Immature natural killer cell (primary cell): Measurements from ENCODE around the gene PDXP. TPM values are rescaled to one million over a fixed set of nuclear protein-coding genes. Genes with fewer than 3 reads are reported as not detected.
"Not testable (repeated sequence)": the region's sequence is repeated elsewhere in the genome, so short reads cannot be mapped to it uniquely, and the experiment has no call there.

ENCODE experiments used
- DNase-seq, 3 donors: peaks; one replicate each; pipeline ENCODE4 v3.0.0; 2022; ENCODE audit warnings: mixed read lengths in 1 of 3
- H3K27ac Mint-ChIP-seq, 6 donors: one replicate each; pipeline ENCODE4 v1.8.0; 2020; ENCODE audit warnings: mixed read lengths in 6 of 6, mild to moderate bottlenecking in 5 of 6, inconsistent platforms in 4 of 6, moderate library complexity in 3 of 6
- H3K27me3 Mint-ChIP-seq, 3 donors: one replicate each; pipeline ENCODE4 v1.8.0; 2020 to 2021; ENCODE audit warnings: low read depth in 3 of 3, mild to moderate bottlenecking in 3 of 3, mixed read lengths in 3 of 3, moderate library complexity in 3 of 3, inconsistent platforms in 1 of 3
- H3K36me3 Mint-ChIP-seq, 3 donors: one replicate each; pipeline ENCODE4 v1.8.0; 2020; ENCODE audit warnings: mixed read lengths in 3 of 3, inconsistent platforms in 2 of 3, mild to moderate bottlenecking in 2 of 3
- H3K4me1 Mint-ChIP-seq, 2 donors: one replicate each; pipeline ENCODE4 v1.8.0; 2020; ENCODE audit warnings: inconsistent platforms in 2 of 2, mild to moderate bottlenecking in 2 of 2, mixed read lengths in 2 of 2, moderate library complexity in 1 of 2
- H3K4me3 Mint-ChIP-seq, 5 donors: one replicate each; pipeline ENCODE4 v1.8.0; 2020; ENCODE audit warnings: mild to moderate bottlenecking in 5 of 5, mixed read lengths in 5 of 5, inconsistent platforms in 3 of 5, moderate library complexity in 3 of 5
- H3K9me3 Mint-ChIP-seq, 6 donors: one replicate each; pipeline ENCODE4 v1.8.0; 2020; ENCODE audit warnings: mild to moderate bottlenecking in 6 of 6, mixed read lengths in 6 of 6, inconsistent platforms in 4 of 6, moderate library complexity in 3 of 6
- polyA plus RNA-seq, 3 donors: library from polyadenylated mRNA; unstranded; fragments of 300-500 nt; fragmentation: Illumina TruSeq; gene quantifications; one replicate each; pipeline ENCODE4 v1.2.3, GENCODE V29; 2021

The PDXP gene
- polyA plus RNA-seq, 3 donors from 2014 or later: 2.2 to 13.2 (median 7.7) TPM

GRCh38 chr22:37640591-37641560, 17.6 kb upstream of the PDXP start:
- H3K4me1 Mint-ChIP-seq: peaks cover 57 to 66% of the 10 kb centered on the region in 2 donors
- peaks cover 3 to 13% (median 8%) of the 10 kb centered on the region in 3 donors for H3K36me3 Mint-ChIP-seq
- no peak for DNase-seq
- peaks cover 0 to 10% (median 2%) of the 10 kb centered on the region in 3 donors for H3K27me3 Mint-ChIP-seq
- H3K9me3 Mint-ChIP-seq: no peaks in the 10 kb centered on the region
- peak overlapping the region; percentile 80 to 95 (median 92) for H3K27ac Mint-ChIP-seq
- H3K4me3 Mint-ChIP-seq: peak overlapping the region; percentile 91 to 98 (median 96)

GRCh38 chr22:37641561-37641949, 17.0 kb upstream of the PDXP start:
- peaks cover 0 to 10% (median 0%) of the 10 kb centered on the region in 3 donors for H3K27me3 Mint-ChIP-seq
- no peaks in the 10 kb centered on the region for H3K9me3 Mint-ChIP-seq
- H3K4me1 Mint-ChIP-seq: peaks cover 50 to 60% of the 10 kb centered on the region in 2 donors
- DNase-seq: no peak
- peak overlapping the region in 5 of 6 donors; percentile 12 to 84 (median 58) for H3K27ac Mint-ChIP-seq
- peak overlapping the region; percentile 40 to 98 (median 96) for H3K4me3 Mint-ChIP-seq
- H3K36me3 Mint-ChIP-seq: peaks cover 3 to 13% (median 8%) of the 10 kb centered on the region in 3 donors

GRCh38 chr22:37643225-37643847, 15.2 kb upstream of the PDXP start:
- peak overlapping the region; percentile 23 to 85 (median 69) for H3K27ac Mint-ChIP-seq
- H3K4me3 Mint-ChIP-seq: peak overlapping the region; percentile 17 to 61 (median 49)
- peaks cover 3 to 16% (median 8%) of the 10 kb centered on the region in 3 donors for H3K36me3 Mint-ChIP-seq
- peaks cover 0 to 9% (median 0%) of the 10 kb centered on the region in 3 donors for H3K27me3 Mint-ChIP-seq
- peaks cover 33 to 44% of the 10 kb centered on the region in 2 donors for H3K4me1 Mint-ChIP-seq
- no peaks in the 10 kb centered on the region for H3K9me3 Mint-ChIP-seq
- peak; percentile 75 to 80 (median 76) for DNase-seq

DNA sequence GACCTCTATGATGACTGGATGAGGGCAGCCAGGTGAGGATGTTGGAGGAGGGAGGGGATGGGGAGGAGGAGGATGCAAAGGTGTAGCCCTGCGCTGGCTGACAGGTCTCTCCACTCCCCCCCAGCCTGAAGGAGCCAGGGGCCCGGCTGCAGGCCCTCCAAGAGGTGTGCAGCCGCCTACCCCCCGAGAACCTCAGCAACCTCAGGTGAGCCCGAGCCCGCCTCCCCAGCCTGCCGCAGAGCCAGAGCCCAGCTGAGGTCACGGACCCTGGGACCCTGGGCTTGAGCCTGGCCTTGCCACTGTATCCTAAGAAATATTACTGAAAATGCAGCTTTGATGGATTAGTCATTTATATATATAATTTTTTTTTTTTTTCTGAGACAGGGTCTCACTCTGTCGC, 11.2 kb upstream of the PDXP start:
- Mint-ChIP-seq H3K4me1 (peaks cover 16 to 20% of the 10 kb centered on the region in 2 donors), H3K36me3 (peaks cover 3 to 30% (median 12%) of the 10 kb centered on the region in 3 donors), H3K27me3 (peaks cover 0 to 5% (median 0%) of the 10 kb centered on the region in 3 donors), H3K4me3 (no peak overlapping the region), H3K9me3 (no peaks in the 10 kb centered on the region), H3K27ac (no peak overlapping the region)
- no peak for DNase-seq

DNA sequence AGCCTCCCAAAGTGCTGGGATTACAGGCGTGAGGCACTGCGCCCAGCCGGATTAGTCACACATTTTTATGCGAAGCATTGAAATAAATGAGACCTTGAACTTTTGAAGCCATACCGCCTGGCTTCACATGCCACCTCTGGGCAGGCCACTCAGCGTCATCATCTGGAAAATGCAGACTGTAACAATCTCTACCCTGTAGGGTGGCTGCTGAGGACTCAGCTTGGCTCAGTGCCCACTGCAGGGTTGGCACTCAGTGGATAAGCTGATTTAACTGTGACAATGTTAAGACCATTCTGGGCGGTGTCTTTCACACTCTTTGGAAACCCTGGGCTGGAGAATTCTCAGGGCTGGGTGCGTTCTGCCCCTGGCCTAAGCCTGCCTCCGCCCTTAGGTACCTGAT, 10.6 kb upstream of the PDXP start:
- Mint-ChIP-seq H3K36me3 (peaks cover 3 to 30% (median 12%) of the 10 kb centered on the region in 3 donors), H3K4me3 (no peak overlapping the region), H3K27ac (no peak overlapping the region), H3K27me3 (peaks cover 0 to 5% (median 0%) of the 10 kb centered on the region in 3 donors), H3K9me3 (no peaks in the 10 kb centered on the region), H3K4me1 (peaks cover 10 to 16% of the 10 kb centered on the region in 2 donors)
- no peak for DNase-seq

- H3K9me3 Mint-ChIP-seq: no peaks in the 10 kb centered on the region
- no peak overlapping the region for H3K27ac Mint-ChIP-seq
- no peak for DNase-seq
- peaks cover 0 to under 1% (median under 1%) of the 10 kb centered on the region in 3 donors for H3K27me3 Mint-ChIP-seq
- H3K4me3 Mint-ChIP-seq: no peak overlapping the region
- H3K36me3 Mint-ChIP-seq: peaks cover 0 to 23% (median 7%) of the 10 kb centered on the region in 3 donors
- peaks cover 0 to 6% of the 10 kb centered on the region in 2 donors for H3K4me1 Mint-ChIP-seq
Measured at GRCh38 chr22:37650463-37651136, 7.9 kb upstream of the PDXP start.

DNA sequence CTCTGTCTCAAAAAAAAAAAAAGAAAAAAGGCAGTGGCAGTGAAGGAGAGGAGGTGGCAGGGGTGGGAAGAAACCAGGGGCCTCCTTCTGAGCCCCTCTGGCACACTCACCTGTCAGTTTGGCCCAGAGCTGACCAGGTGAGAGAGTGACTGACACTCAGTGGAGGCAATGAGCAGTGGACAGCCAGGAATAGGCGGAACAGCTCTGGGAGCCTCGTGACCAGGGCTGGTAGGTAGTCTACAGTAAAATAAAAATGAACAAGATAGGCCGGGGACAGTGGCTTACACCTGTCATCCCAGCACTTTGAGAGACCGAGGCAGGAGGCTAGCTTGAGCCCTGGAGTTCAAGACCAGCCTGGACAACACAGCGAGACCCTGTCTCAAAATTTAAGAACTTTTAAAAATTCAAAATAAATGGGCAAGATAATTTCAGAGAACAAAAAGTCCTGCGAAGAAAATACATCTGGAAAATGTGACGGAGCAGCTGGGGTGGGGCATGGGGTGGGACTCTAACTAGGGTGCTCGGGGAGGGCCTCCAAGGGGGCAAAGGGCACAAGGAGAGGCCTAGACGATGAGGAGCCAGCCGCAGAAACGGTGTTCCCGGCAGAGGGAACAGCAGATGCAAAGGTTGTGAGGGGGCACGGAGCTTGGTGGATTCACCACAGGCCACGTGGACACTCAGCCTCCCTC, 3.8 kb upstream of the PDXP start:
- no peak for DNase-seq
- H3K4me3 Mint-ChIP-seq: no peak overlapping the region
- peaks cover 3 to 6% (median 6%) of the 10 kb centered on the region in 3 donors for H3K27me3 Mint-ChIP-seq
- H3K9me3 Mint-ChIP-seq: no peaks in the 10 kb centered on the region
- H3K4me1 Mint-ChIP-seq: peaks cover 16 to 21% of the 10 kb centered on the region in 2 donors
- H3K27ac Mint-ChIP-seq: peak overlapping the region in 2 of 6 donors; percentile 65 to 78
- peaks cover 0 to 10% (median 3%) of the 10 kb centered on the region in 3 donors for H3K36me3 Mint-ChIP-seq

GRCh38 chr22:37655252-37655563, 3.3 kb upstream of the PDXP start:
- Mint-ChIP-seq H3K4me1 (peaks cover 21 to 26% of the 10 kb centered on the region in 2 donors), H3K27me3 (peaks cover 3 to 6% (median 6%) of the 10 kb centered on the region in 3 donors), H3K9me3 (no peaks in the 10 kb centered on the region), H3K36me3 (peaks cover 0 to 7% (median 3%) of the 10 kb centered on the region in 3 donors), H3K4me3 (no peak overlapping the region), H3K27ac (no peak overlapping the region)
- no peak for DNase-seq

DNA sequence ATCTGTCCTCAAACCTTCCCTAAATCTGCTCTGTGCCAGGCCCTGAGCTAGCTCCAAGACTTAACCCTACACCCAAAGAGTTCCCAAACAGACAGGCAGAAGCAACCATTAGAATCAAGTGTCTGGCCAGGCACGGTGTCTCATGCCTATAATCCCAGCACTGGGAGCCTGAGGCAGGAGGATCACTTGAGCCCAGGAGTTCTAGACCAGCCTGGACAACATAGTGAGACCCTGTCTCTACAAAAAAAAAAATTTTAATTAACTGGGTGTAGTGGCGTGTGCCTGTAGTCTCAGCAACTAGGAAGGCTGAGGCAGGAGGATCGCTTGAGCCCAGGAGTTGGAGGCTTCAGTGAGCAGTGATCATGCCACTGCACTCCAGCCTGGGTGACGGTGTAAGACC, 1.9 kb upstream of the PDXP start:
- DNase-seq, H3K27me3 Mint-ChIP-seq, H3K9me3 Mint-ChIP-seq, H3K36me3 Mint-ChIP-seq, H3K4me3 Mint-ChIP-seq: not testable (repeated sequence)
- peaks cover 35 to 39% of the 10 kb centered on the region in 2 donors for H3K4me1 Mint-ChIP-seq
- peak overlapping the region in 4 of 6 donors; percentile 67 to 81 (median 72) for H3K27ac Mint-ChIP-seq

GRCh38 chr22:37657590-37658132, 862 bp upstream of the PDXP start:
- peak overlapping the region; percentile 84 to 91 (median 89) for H3K4me3 Mint-ChIP-seq
- peaks cover 0 to 3% (median 3%) of the 10 kb centered on the region in 3 donors for H3K36me3 Mint-ChIP-seq
- no peaks in the 10 kb centered on the region for H3K9me3 Mint-ChIP-seq
- H3K27ac Mint-ChIP-seq: peak overlapping the region; percentile 86 to 97 (median 94)
- peaks cover 41 to 44% of the 10 kb centered on the region in 2 donors for H3K4me1 Mint-ChIP-seq
- no peak for DNase-seq
- peaks cover 3 to 6% (median 6%) of the 10 kb centered on the region in 3 donors for H3K27me3 Mint-ChIP-seq

DNA sequence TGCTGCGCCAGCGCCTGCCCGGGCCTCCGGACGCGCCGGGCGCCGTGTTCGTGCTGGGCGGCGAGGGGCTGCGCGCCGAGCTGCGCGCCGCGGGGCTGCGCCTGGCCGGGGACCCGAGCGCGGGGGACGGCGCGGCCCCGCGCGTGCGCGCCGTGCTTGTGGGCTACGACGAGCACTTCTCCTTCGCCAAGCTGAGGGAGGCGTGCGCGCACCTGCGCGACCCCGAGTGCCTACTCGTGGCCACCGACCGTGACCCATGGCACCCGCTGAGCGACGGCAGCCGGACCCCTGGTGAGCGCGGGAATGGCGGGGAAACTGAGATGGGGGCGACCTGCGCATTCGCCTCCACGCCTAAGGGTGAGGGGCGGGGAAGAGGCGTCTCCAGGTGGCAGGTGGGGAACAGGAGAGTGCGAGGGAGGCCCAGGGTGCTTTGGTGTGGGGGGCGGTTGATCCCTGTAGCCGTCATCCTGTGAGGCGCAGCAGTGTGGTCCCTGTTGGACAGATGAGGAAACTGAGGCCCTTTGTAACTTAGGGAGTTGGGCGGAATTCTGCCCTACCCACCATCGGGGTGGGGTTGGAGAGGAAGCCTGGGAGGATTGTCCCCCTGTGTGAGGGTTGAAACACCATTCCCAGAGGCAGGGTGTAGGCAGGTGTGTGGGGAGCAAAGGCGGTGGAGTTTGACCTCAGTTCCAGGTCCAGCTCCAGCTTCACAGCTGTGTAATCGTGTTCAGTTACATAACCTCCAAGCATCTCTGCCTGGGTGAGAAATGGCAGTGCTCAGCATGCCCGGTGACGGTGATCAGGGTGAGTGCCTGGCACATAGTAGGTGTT, 758 bp downstream of the PDXP start:
- no peaks in the 10 kb centered on the region for H3K36me3 Mint-ChIP-seq
- peak overlapping the region; percentile 73 to 85 (median 79) for H3K4me3 Mint-ChIP-seq
- H3K27ac Mint-ChIP-seq: peak overlapping the region in 4 of 6 donors; percentile 27 to 69 (median 46)
- H3K4me1 Mint-ChIP-seq: peaks cover 41 to 42% of the 10 kb centered on the region in 2 donors
- no peaks in the 10 kb centered on the region for H3K9me3 Mint-ChIP-seq
- no peak for DNase-seq
- peaks cover 3 to 8% (median 6%) of the 10 kb centered on the region in 3 donors for H3K27me3 Mint-ChIP-seq
